ENCODE results near the gene BICD2.
A peak's percentile ranks its signal among the peaks of the same experiment; 100 is the strongest.
"Not testable (repeated sequence)": the region's sequence is repeated elsewhere in the genome, so short reads cannot be mapped to it uniquely, and the experiment has no call there.

The BICD2 gene

GRCh38 chr9:92770360-92770995 lies 5.8 kb upstream of the BICD2 start:
- DNase-seq (ENCODE audit: low read depth in 2 of 2), result no peak

- no peak for DNase-seq (ENCODE audit: low read depth in 2 of 2)
These were observed 5.3 kb upstream of the BICD2 start for GRCh38 chr9:92769990-92770359.

GRCh38 chr9:92769286-92769685 lies 4.7 kb upstream of the BICD2 start:
- DNase-seq (ENCODE audit: low read depth in 2 of 2), result no peak

- not testable (repeated sequence) for DNase-seq (ENCODE audit: low read depth in 2 of 2)
These were observed 4.2 kb upstream of the BICD2 start for GRCh38 chr9:92768816-92769215.

- no peak for DNase-seq (ENCODE audit: low read depth in 2 of 2)
These were observed 2.7 kb upstream of the BICD2 start for GRCh38 chr9:92767066-92768054.

GRCh38 chr9:92764988-92765936 lies 629 bp upstream of the BICD2 start:
- DNase-seq (ENCODE audit: low read depth in 2 of 2), result peak; percentile 93 to 95

GRCh38 chr9:92763721-92764380 lies 782 bp downstream of the BICD2 start:
- no peak for DNase-seq (ENCODE audit: low read depth in 2 of 2)

GRCh38 chr9:92762781-92763708 lies 1.6 kb downstream of the BICD2 start:
- no peak for DNase-seq (ENCODE audit: low read depth in 2 of 2)

GRCh38 chr9:92762196-92762595 lies 2.4 kb downstream of the BICD2 start:
- no peak for DNase-seq (ENCODE audit: low read depth in 2 of 2)

GRCh38 chr9:92761686-92762085 lies 2.9 kb downstream of the BICD2 start:
- no peak for DNase-seq (ENCODE audit: low read depth in 2 of 2)

GRCh38 chr9:92760494-92760893 lies 4.1 kb downstream of the BICD2 start:
- no peak for DNase-seq (ENCODE audit: low read depth in 2 of 2)

- no peak for DNase-seq (ENCODE audit: low read depth in 2 of 2)
These were observed 4.6 kb downstream of the BICD2 start for GRCh38 chr9:92760070-92760469.

GRCh38 chr9:92759446-92759845 lies 5.2 kb downstream of the BICD2 start:
- no peak for DNase-seq (ENCODE audit: low read depth in 2 of 2)

- no peak for DNase-seq (ENCODE audit: low read depth in 2 of 2)
These were observed 7.8 kb downstream of the BICD2 start for GRCh38 chr9:92756792-92757191.

- DNase-seq (ENCODE audit: low read depth in 2 of 2), result no peak
These were observed 10.4 kb downstream of the BICD2 start for GRCh38 chr9:92754091-92754745.

GRCh38 chr9:92752812-92753404 lies 11.7 kb downstream of the BICD2 start:
- DNase-seq (ENCODE audit: low read depth in 2 of 2), result no peak

- no peak for DNase-seq (ENCODE audit: low read depth in 2 of 2)
These were observed 14.7 kb downstream of the BICD2 start for GRCh38 chr9:92749934-92750315.

- DNase-seq (ENCODE audit: low read depth in 2 of 2), result no peak
These were observed 15.3 kb downstream of the BICD2 start for GRCh38 chr9:92749071-92749933.

- no peak for DNase-seq (ENCODE audit: low read depth in 2 of 2)
These were observed 16.5 kb downstream of the BICD2 start for GRCh38 chr9:92748233-92748497.
